Cardiac fibroblast (primary cell): Measurements from ENCODE around the gene HBS1L.

Source experiments
- DNase-seq, 2 donors: peaks; one replicate each; pipeline versions ENCODE4 v3.0.0 to v3.0.0-alpha.2; 2010; ENCODE audit warnings: low read depth in 2 of 2
- H3K4me3 ChIP-seq, 2 donors: replicated peaks in 1 of 2; 1 replicate in 1 of 2; 2 replicates in 1 of 2; pipeline ENCODE4 v1.5.1; 2011; ENCODE audit warnings: low read depth in 2 of 2, low read length in 2 of 2, mild to moderate bottlenecking in 2 of 2, moderate library complexity in 1 of 2
- CTCF ChIP-seq: IDR thresholded peaks from one replicate; pipeline ENCODE4 v1.5.1; 2011; ENCODE audit warnings: low read depth, mild to moderate bottlenecking, low read length, inconsistent platforms

Gene HBS1L

GRCh38 chr6:135084001-135084915, 29.6 kb upstream of the HBS1L start:
- no peak for DNase-seq
- no peak overlapping the region for H3K4me3 ChIP-seq
- TF ChIP-seq CTCF: no peak

GRCh38 chr6:135081966-135082365, 27.3 kb upstream of the HBS1L start:
- no peak for TF ChIP-seq CTCF
- no peak for DNase-seq
- H3K4me3 ChIP-seq: no peak overlapping the region

- DNase-seq: no peak
- H3K4me3 ChIP-seq: no peak overlapping the region
- TF ChIP-seq CTCF: no peak
Measured at GRCh38 chr6:135075018-135075417, 20.4 kb upstream of the HBS1L start.

GRCh38 chr6:135073756-135074393, 19.3 kb upstream of the HBS1L start:
- no peak for TF ChIP-seq CTCF
- no peak overlapping the region for H3K4me3 ChIP-seq
- no peak for DNase-seq

GRCh38 chr6:135073217-135073616, 18.6 kb upstream of the HBS1L start:
- DNase-seq: no peak
- TF ChIP-seq CTCF: no peak
- H3K4me3 ChIP-seq: no peak overlapping the region

GRCh38 chr6:135072753-135073152, 18.1 kb upstream of the HBS1L start:
- no peak for DNase-seq
- TF ChIP-seq CTCF: no peak
- H3K4me3 ChIP-seq: no peak overlapping the region
